Mucosa of descending colon (tissue), 3 donors: ENCODE data around the gene FKBP4. TPM values are rescaled to one million over a fixed set of nuclear protein-coding genes. Genes with fewer than 3 reads are reported as not detected.

ENCODE experiments used
- ATAC-seq: fragments of 200-7000 bp; cut with Tn5 transposase; one replicate; pipeline ENCODE4 v1.9.1; 2020; ENCODE audit warnings: mild to moderate bottlenecking, moderate library complexity
- DNase-seq, 3 donors: peaks; one replicate each; pipeline ENCODE4 v3.0.0-alpha.2; 2020
- H3K36me3 ChIP-seq: fragments of 200-600 bp; one replicate; pipeline ENCODE4 v1.8.0; 2021; ENCODE audit warnings: low read depth, mild to moderate bottlenecking
- H3K4me1 ChIP-seq: fragments of 200-600 bp; one replicate; pipeline ENCODE4 v1.8.0; 2021; ENCODE audit warnings: low read depth, mild to moderate bottlenecking
- H3K4me3 ChIP-seq: fragments of 200-600 bp; one replicate; pipeline ENCODE4 v1.8.0; 2021; ENCODE audit warnings: mild to moderate bottlenecking
- H3K9me3 ChIP-seq: fragments of 200-600 bp; one replicate; pipeline ENCODE4 v1.8.0; 2021; ENCODE audit warnings: mild to moderate bottlenecking
- intact Hi-C, 2 donors: fragments of 100-400 bp; cut with DNase I in 1 of 2; cut with micrococcal nuclease in 1 of 2; formaldehyde crosslinking; loops; one replicate each; pipeline versions ENCODE4 v1.11.0 to v1.11.1; 2022; cut with DNase I, micrococcal nuclease
- total RNA-seq, 3 donors: library from RNA; stranded (reverse); fragmentation: NEBNext Ultra II Directional in 2 of 3; extraction: Animal tissue kit (Norgen Biotek cat#: 25700) in 2 of 3; gene quantifications; one replicate each; pipeline versions ENCODE4 v1.2.1 to v1.2.4, GENCODE V29; 2021 to 2023
- TF ChIP-seq, protein P1 (sequence below): fragments of 200-600 bp; IDR thresholded peaks from one replicate; pipeline ENCODE4 v1.8.0; 2022; ENCODE audit warnings: antibody characterized with exemption, mild to moderate bottlenecking
- donor health status: DM: no; HTN: no; CAD: no; lungs with moderate emphysema.
- donor health status: DM: no; HTN: no; CAD: no.
- donor health status: DM: no; HTN: yes; CAD: no.

FKBP4 gene
- total RNA-seq, 3 donors from 2014 or later: 58.2 to 79.7 (median 76.0) TPM

DNA sequence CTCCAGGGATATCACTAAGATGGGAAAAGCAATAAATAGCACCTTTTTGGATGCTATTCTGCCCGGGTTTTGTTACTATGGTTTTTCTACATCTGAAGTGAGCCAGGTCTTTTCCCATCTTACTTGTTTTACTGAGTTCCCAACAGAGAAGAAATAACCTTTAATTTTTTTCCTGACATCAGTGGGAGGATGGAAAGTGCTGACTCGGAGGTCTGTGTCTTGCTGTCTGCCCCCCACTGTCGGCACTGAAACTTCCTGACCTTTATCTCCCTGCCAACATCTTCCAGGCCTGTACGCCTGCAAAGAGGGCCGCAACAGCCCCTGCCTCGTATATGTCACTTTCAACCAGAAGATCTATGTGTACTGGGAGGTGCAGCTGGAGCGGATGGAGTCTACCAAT lies 28.7 kb downstream of the FKBP4 start:
- peaks cover 3% of the 10 kb centered on the region for H3K36me3 ChIP-seq
- no peaks in the 10 kb centered on the region for H3K9me3 ChIP-seq
- H3K4me1 ChIP-seq: no peaks in the 10 kb centered on the region
- intact Hi-C loops: no loop called here
- DNase-seq (no peak), ATAC-seq (no peak)
- TF ChIP-seq, protein P1, sequence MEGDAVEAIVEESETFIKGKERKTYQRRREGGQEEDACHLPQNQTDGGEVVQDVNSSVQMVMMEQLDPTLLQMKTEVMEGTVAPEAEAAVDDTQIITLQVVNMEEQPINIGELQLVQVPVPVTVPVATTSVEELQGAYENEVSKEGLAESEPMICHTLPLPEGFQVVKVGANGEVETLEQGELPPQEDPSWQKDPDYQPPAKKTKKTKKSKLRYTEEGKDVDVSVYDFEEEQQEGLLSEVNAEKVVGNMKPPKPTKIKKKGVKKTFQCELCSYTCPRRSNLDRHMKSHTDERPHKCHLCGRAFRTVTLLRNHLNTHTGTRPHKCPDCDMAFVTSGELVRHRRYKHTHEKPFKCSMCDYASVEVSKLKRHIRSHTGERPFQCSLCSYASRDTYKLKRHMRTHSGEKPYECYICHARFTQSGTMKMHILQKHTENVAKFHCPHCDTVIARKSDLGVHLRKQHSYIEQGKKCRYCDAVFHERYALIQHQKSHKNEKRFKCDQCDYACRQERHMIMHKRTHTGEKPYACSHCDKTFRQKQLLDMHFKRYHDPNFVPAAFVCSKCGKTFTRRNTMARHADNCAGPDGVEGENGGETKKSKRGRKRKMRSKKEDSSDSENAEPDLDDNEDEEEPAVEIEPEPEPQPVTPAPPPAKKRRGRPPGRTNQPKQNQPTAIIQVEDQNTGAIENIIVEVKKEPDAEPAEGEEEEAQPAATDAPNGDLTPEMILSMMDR: no peak
- H3K4me3 ChIP-seq: no peak overlapping the region

- intact Hi-C loops: no loop called here
- Histone ChIP-seq H3K9me3 (no peaks in the 10 kb centered on the region), H3K36me3 (no peaks in the 10 kb centered on the region), H3K4me3 (no peak overlapping the region), H3K4me1 (no peaks in the 10 kb centered on the region)
- ATAC-seq (no peak), DNase-seq (no peak)
- TF ChIP-seq, protein P1: no peak
Observed at GRCh38 chr12:2824541-2824940, 29.8 kb downstream of the FKBP4 start.

- ATAC-seq: no peak
- TF ChIP-seq, protein P1: no peak
Observed at GRCh38 chr12:2825132-2825531, 30.4 kb downstream of the FKBP4 start.

DNA sequence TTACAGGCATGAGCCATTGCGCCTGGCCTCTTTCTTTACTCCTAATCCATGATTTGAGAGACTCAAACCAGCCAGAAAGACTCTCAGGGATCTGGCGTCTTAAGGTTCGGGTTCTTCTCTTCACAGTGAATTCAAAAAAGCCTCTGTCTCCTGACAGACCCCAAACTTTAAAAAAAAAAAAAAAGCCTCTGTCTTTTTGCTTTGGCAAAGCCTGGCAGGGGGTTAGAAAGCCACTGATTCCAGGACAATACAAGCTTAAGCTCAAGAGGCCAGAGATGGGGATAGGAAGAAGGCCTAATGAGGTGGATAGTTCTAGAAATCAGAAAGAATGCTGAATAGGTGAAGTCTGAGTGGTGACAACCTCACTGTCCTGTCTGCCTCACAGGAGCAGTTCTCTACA lies 31.3 kb downstream of the FKBP4 start:
- H3K9me3 ChIP-seq: no peaks in the 10 kb centered on the region
- H3K36me3 ChIP-seq: no peaks in the 10 kb centered on the region
- H3K4me3 ChIP-seq: no peak overlapping the region
- intact Hi-C loops: no loop called here
- TF ChIP-seq, protein P1: no peak
- ATAC-seq (no peak), DNase-seq (no peak)
- no peaks in the 10 kb centered on the region for H3K4me1 ChIP-seq

More at GRCh38 chr12:2825132-2825531, 30.4 kb downstream of the FKBP4 start:
- Histone ChIP-seq H3K9me3 (no peaks in the 10 kb centered on the region), H3K4me1 (no peaks in the 10 kb centered on the region), H3K36me3 (no peaks in the 10 kb centered on the region), H3K4me3 (no peak overlapping the region)
- no peak for DNase-seq
- intact Hi-C loops: no loop called here

GRCh38 chr12:2826721-2827515 lies 32.1 kb downstream of the FKBP4 start:
- ATAC-seq (no peak), DNase-seq (no peak)
- no peaks in the 10 kb centered on the region for H3K4me1 ChIP-seq
- H3K36me3 ChIP-seq: no peaks in the 10 kb centered on the region
- H3K4me3 ChIP-seq: no peak overlapping the region
- TF ChIP-seq, protein P1: no peak
- intact Hi-C loops: no loop called here
- H3K9me3 ChIP-seq: no peaks in the 10 kb centered on the region
